ENCODE data around the gene KRT6B.

DNA sequence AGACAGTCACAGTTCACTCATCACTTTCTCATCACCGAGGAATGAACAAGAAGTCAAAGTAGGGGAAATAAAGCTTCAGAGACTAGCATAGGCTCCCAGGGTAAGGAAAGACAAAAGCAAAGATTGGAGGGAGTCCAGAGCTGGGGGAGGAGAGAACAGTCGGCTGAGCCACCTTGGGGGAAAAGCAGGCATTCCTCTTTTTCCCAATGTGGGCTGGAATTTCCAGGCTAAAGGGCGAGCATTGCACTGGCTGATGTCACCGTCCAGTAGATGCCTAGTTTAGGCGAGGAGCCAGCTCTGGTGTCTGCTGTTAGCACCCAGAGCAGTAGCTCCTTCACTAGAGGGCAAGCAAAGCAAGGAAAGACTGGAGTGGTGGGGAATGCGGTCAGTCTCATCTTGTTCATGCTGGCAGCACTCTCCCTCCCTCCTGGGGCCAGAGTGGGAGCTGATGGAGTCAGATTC, 9.3 kb downstream of the KRT6B start:
- TF ChIP-seq, protein P1, sequence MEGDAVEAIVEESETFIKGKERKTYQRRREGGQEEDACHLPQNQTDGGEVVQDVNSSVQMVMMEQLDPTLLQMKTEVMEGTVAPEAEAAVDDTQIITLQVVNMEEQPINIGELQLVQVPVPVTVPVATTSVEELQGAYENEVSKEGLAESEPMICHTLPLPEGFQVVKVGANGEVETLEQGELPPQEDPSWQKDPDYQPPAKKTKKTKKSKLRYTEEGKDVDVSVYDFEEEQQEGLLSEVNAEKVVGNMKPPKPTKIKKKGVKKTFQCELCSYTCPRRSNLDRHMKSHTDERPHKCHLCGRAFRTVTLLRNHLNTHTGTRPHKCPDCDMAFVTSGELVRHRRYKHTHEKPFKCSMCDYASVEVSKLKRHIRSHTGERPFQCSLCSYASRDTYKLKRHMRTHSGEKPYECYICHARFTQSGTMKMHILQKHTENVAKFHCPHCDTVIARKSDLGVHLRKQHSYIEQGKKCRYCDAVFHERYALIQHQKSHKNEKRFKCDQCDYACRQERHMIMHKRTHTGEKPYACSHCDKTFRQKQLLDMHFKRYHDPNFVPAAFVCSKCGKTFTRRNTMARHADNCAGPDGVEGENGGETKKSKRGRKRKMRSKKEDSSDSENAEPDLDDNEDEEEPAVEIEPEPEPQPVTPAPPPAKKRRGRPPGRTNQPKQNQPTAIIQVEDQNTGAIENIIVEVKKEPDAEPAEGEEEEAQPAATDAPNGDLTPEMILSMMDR (conservative IDR thresholded peaks at IDR 0.05; ENCODE audit: low read depth in 2 of 2), result peak in 1 of 2 experiments; percentile 51; a peak in 2 of 4 replicates
- TF ChIP-seq JUNB (IDR thresholded peaks at IDR 0.05; ENCODE audit: unreplicated experiment) (no peak), POLR2AphosphoS5 (IDR thresholded peaks at IDR 0.05; ENCODE audit: low read depth) (no peak), EZH2 (IDR thresholded peaks at IDR 0.05; ENCODE audit: low read depth, unreplicated experiment) (no peak), EZH2phosphoT487 (IDR thresholded peaks at IDR 0.05; ENCODE audit: unreplicated experiment) (no peak), REST (IDR thresholded peaks at IDR 0.05; ENCODE audit: unreplicated experiment) (no peak), ZNF114 (CRISPR knock-in tag; IDR thresholded peaks at IDR 0.05) (no peak), CREB1 (CRISPR knock-in tag; IDR thresholded peaks at IDR 0.05; ENCODE audit: low read depth) (no peak), ZNF462 (CRISPR knock-in tag; IDR thresholded peaks at IDR 0.05) (peak; percentile 28; the same call in 1 of the 2 replicates)
